HCT116 (cell line): ENCODE measurements around the gene ARHGAP45. TPM values are rescaled to one million over a fixed set of nuclear protein-coding genes. Genes with fewer than 3 reads are reported as not detected.

ENCODE experiments used
- ATAC-seq: fragments of 200-7000 bp; cut with Tn5 transposase; 2 replicates; pipeline ENCODE4 v1.9.1; 2020; ENCODE audit warnings: mild to moderate bottlenecking, moderate library complexity
- BruUV-seq: library from RNA; stranded (reverse); fragments of 400-500 nt; replicated peaks from 2 replicates; lab custom pipeline; 2021; lab: Mats Ljungman, UMichigan
- CTCF ChIA-PET: fragments of 300-600 bp; sonication (Branson Sonifier 250); formaldehyde crosslinking; loops from one replicate; lab custom pipeline; 2021; ENCODE audit warnings: antibody characterized with exemption; lab: Charles Lee
- POLR2A ChIA-PET: fragments of 300-600, 350-600 bp; sonication (Branson Sonifier 250); formaldehyde crosslinking; loops from one replicate; lab custom pipeline; 2021; ENCODE audit warnings: antibody characterized with exemption; lab: Charles Lee
- RAD21 ChIA-PET, 2 experiments: fragments of 300-600 bp; sonication (Branson Sonifier 250); formaldehyde crosslinking; loops; one replicate each; lab custom pipeline; 2023; ENCODE audit warnings: low total read pairs in 2 of 2; ENCODE audit not compliant: uncharacterized antibody in 2 of 2, unreplicated experiment in 2 of 2, low non-redundant PET in 1 of 2; lab: Charles Lee
- DNase-seq: peaks from one replicate; pipeline ENCODE4 v3.0.0-alpha.2; 2010; ENCODE audit warnings: low read depth, low spot score
- H2AFZ ChIP-seq: fragments of 200-600 bp; shearing (Covaris generic), sonication (generic); 2 replicates; pipeline ENCODE4 v1.6.1; 2017; ENCODE audit warnings: low read depth, mixed run types, mixed read lengths, antibody characterized with exemption, low read length; ENCODE audit not compliant: poor library complexity, severe bottlenecking
- H3K27ac ChIP-seq: 2 replicates; pipeline ENCODE4 v1.5.1; 2012; ENCODE audit warnings: low read depth, low read length
- H3K27me3 ChIP-seq: fragments of 200-600 bp; sonication (generic); 2 replicates; pipeline ENCODE4 v1.6.1; 2016; ENCODE audit warnings: mixed run types, low read length, mixed read lengths; ENCODE audit not compliant: insufficient read depth
- H3K36me3 ChIP-seq, 2 experiments: fragments of 200-500 bp in 1 of 2; fragments of 200-600 bp in 1 of 2; sonication (Bioruptor generic) in 1 of 2; sonication (generic) in 1 of 2; 2 replicates each; pipeline versions ENCODE4 v1.5.1 to v1.6.1; 2014 to 2016; ENCODE audit warnings: low read length in 2 of 2, inconsistent platforms in 1 of 2, mixed read lengths in 1 of 2, mixed run types in 1 of 2; ENCODE audit not compliant: insufficient read depth in 2 of 2, control insufficient read depth in 1 of 2
- H3K4me1 ChIP-seq, 2 experiments: fragments of 200-600 bp in 1 of 2; sonication (generic) in 1 of 2; 2 replicates each; pipeline versions ENCODE4 v1.5.1 to v1.6.1; 2012 to 2017; ENCODE audit warnings: low read length in 2 of 2, inconsistent platforms in 1 of 2, mild to moderate bottlenecking in 1 of 2, mixed read lengths in 1 of 2, mixed run types in 1 of 2, moderate library complexity in 1 of 2; ENCODE audit not compliant: insufficient read depth in 2 of 2, control insufficient read depth in 1 of 2
- H3K4me2 ChIP-seq: fragments of 200-600 bp; sonication (generic); 2 replicates; pipeline ENCODE4 v1.6.1; 2017; ENCODE audit warnings: mixed run types, low read length, mixed read lengths
- H3K4me3 ChIP-seq, 2 experiments: fragments of 200-600 bp in 1 of 2; sonication (generic) in 1 of 2; replicated peaks in 1 of 2; 2 replicates each; pipeline ENCODE4 v1.5.1; 2011 to 2016; ENCODE audit warnings: low read length in 2 of 2, control low read depth in 1 of 2, low read depth in 1 of 2, mild to moderate bottlenecking in 1 of 2, mixed read lengths in 1 of 2, mixed run types in 1 of 2
- H3K79me2 ChIP-seq: fragments of 200-600 bp; sonication (generic); 2 replicates; pipeline ENCODE4 v1.6.1; 2017; ENCODE audit warnings: mild to moderate bottlenecking, mixed run types, low read length, moderate library complexity, mixed read lengths; ENCODE audit not compliant: insufficient read depth
- H3K9ac ChIP-seq: fragments of 200-600 bp; sonication (generic); 2 replicates; pipeline ENCODE4 v1.6.1; 2016; ENCODE audit warnings: low read length, mixed read lengths
- H3K9me2 ChIP-seq: fragments of 200-600 bp; sonication (generic), shearing (Covaris generic); 2 replicates; pipeline ENCODE4 v1.6.1; 2017; ENCODE audit warnings: mixed run types, mild to moderate bottlenecking, moderate library complexity; ENCODE audit not compliant: insufficient read depth
- H3K9me3 ChIP-seq, 2 experiments: fragments of 200-500 bp in 1 of 2; fragments of 200-600 bp in 1 of 2; sonication (Bioruptor generic) in 1 of 2; sonication (generic) in 1 of 2; 2 replicates each; pipeline ENCODE4 v1.6.1; 2014 to 2017; ENCODE audit warnings: low read length in 2 of 2, mixed read lengths in 2 of 2, inconsistent platforms in 1 of 2, low read depth in 1 of 2, mild to moderate bottlenecking in 1 of 2, mixed run types in 1 of 2, moderate library complexity in 1 of 2; ENCODE audit not compliant: control insufficient read depth in 1 of 2, insufficient read depth in 1 of 2
- H4K20me1 ChIP-seq: fragments of 200-600 bp; sonication (generic), shearing (Covaris generic); 2 replicates; pipeline ENCODE4 v1.6.1; 2017; ENCODE audit warnings: mixed run types, mild to moderate bottlenecking, moderate library complexity; ENCODE audit not compliant: insufficient read depth
- CBX3 ChIP-seq: IDR thresholded peaks from 2 replicates; pipeline ENCODE4 v1.6.1; 2012; ENCODE audit warnings: low read depth
- CEBPB ChIP-seq: IDR thresholded peaks from 2 replicates; pipeline ENCODE4 v1.6.1; 2012; ENCODE audit warnings: low read depth
- EGR1 ChIP-seq: IDR thresholded peaks from 2 replicates; pipeline ENCODE4 v1.6.1; 2012; ENCODE audit warnings: low read depth
- EZH2 ChIP-seq: fragments of 200-600 bp; sonication (generic); IDR thresholded peaks from 2 replicates; pipeline ENCODE4 v1.6.1; 2017; ENCODE audit warnings: antibody characterized with exemption, mixed run types
- FOSL1 ChIP-seq: IDR thresholded peaks from 2 replicates; pipeline ENCODE4 v1.6.1; 2012; ENCODE audit warnings: low read depth
- REST ChIP-seq: IDR thresholded peaks from 2 replicates; pipeline ENCODE4 v1.6.1; 2012; ENCODE audit warnings: low read depth
- SP1 ChIP-seq: IDR thresholded peaks from 2 replicates; pipeline ENCODE4 v1.6.1; 2012; ENCODE audit warnings: low read depth
- YY1 ChIP-seq: IDR thresholded peaks from 2 replicates; pipeline ENCODE4 v1.6.1; 2011; ENCODE audit warnings: low read length, low read depth, moderate library complexity, mild to moderate bottlenecking; ENCODE audit not compliant: insufficient replicate concordance; ENCODE audit errors: extremely low read depth
- ZBTB33 ChIP-seq: IDR thresholded peaks from 2 replicates; pipeline ENCODE4 v1.6.1; 2011; ENCODE audit warnings: mild to moderate bottlenecking, low read length, moderate library complexity; ENCODE audit not compliant: insufficient replicate concordance; ENCODE audit errors: extremely low read depth
- ZFX ChIP-seq: fragments of 450-650 bp; IDR thresholded peaks from 2 replicates; pipeline ENCODE4 v1.6.1; 2017
- intact Hi-C: fragments of 100-400 bp; cut with micrococcal nuclease; formaldehyde crosslinking; loops from 2 replicates; pipeline ENCODE4 v1.10.0; 2022
- total RNA-seq: library from RNA; stranded (reverse); gene quantifications from one replicate; pipeline ENCODE4 v1.2.1, GENCODE V29; 2021; ENCODE audit not compliant: unreplicated experiment
- TF ChIP-seq, protein P1 (sequence below): IDR thresholded peaks from 2 replicates; pipeline ENCODE4 v1.6.1; 2012

The ARHGAP45 gene
- total RNA-seq, 1 experiment from 2014 or later, result 30.4 TPM

DNA sequence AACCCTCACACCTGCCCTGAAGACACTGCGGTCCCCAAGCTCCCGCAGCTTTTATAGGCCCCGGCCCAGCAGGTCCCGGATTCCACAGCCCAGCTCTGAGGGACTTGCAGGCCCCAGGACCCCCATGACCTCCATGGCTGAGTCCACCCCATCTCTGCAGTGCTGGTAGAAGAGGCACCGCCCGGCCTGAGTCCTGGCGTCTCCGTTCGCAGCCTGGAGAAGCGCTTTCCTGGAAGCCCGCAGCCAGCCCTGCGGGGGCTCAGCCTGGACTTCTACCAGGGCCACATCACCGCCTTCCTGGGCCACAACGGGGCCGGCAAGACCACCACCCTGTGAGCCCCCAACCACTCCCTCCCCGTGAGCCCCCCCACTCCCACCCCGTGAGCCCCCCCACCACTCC, 17.9 kb upstream of the ARHGAP45 start (continued):
- TF ChIP-seq ZBTB33, result no peak
- no peak for TF ChIP-seq FOSL1
- TF ChIP-seq REST, result no peak
- TF ChIP-seq, protein P1, sequence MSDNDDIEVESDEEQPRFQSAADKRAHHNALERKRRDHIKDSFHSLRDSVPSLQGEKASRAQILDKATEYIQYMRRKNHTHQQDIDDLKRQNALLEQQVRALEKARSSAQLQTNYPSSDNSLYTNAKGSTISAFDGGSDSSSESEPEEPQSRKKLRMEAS, result no peak
- TF ChIP-seq EGR1, result no peak
- TF ChIP-seq SP1, result no peak
- no peak for TF ChIP-seq CEBPB
- TF ChIP-seq ZFX, result no peak
- TF ChIP-seq EZH2, result no peak

DNA sequence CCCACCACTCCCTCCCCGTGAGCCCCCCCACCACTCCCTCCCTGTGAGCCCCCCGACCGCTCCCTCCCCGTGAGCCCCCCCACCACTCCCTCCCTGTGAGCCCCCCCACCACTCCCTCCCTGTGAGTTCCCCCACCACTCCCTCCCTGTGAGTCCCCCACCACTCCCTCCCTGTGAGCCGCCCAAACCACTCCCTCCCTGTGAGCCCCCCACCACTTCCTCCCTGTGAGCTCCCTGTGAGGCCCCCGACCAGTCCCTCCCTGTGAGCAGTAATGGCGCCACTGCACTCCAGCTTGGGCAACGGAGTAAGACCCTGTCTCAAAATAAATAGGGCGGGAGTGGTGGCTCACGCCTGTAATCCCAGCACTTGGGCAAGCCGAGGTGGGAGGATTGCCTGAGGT, 17.2 kb upstream of the ARHGAP45 start:
- Histone ChIP-seq H3K4me1 (peaks cover 6 to 27% of the 10 kb centered on the region in 2 experiments), H4K20me1 (no peaks in the 10 kb centered on the region), H3K9me3 (no peaks in the 10 kb centered on the region), H3K79me2 (no peaks in the 10 kb centered on the region), H3K9ac (no peak overlapping the region), H3K27ac (no peak overlapping the region), H3K4me2 (no peak overlapping the region), H3K36me3 (peaks cover 0 to 17% of the 10 kb centered on the region in 2 experiments; a peak in 2 of 4 replicates), H3K27me3 (no peaks in the 10 kb centered on the region), H2AFZ (no peak overlapping the region), H3K9me2 (no peaks in the 10 kb centered on the region), H3K4me3 (no peak overlapping the region)
- intact Hi-C loops, result no loop called here
- POLR2A ChIA-PET, result no interaction called here
- TF ChIP-seq CBX3 (no peak), YY1 (no peak)
- ATAC-seq (no peak), DNase-seq (no peak)
- BruUV-seq, result no TSS peak
- RAD21 ChIA-PET, result no interaction called here
- CTCF ChIA-PET, result no interaction called here
